ENCODE data around the gene COX19. TPM values are rescaled to one million over a fixed set of nuclear protein-coding genes. Genes with fewer than 3 reads are reported as not detected.

The COX19 gene
- total and polyA plus RNA-seq, 2 donors (not counting 1 experiment from before 2014, with no cell fraction given) = 4.3 to 11.7 TPM

- Histone ChIP-seq H3K36me3 (ENCODE audit: control insufficient read depth, insufficient read depth, low read length) (no peaks in the 10 kb centered on the region), H4K20me1 (ENCODE audit: control insufficient read depth, extremely low read depth, insufficient read depth, low read length) (no peaks in the 10 kb centered on the region), H2AFZ (ENCODE audit: low read length) (no peak overlapping the region), H3K4me1 (ENCODE audit: control insufficient read depth, extremely low read depth, insufficient read depth, low read length) (no peaks in the 10 kb centered on the region), H3K79me2 (ENCODE audit: control insufficient read depth, insufficient read depth, low read length) (no peaks in the 10 kb centered on the region), H3K4me3 (replicated peaks in 1 of 4; ENCODE audit: control extremely low read depth in 1 of 4, insufficient read depth in 1 of 4, low read depth in 3 of 4, low read length in 4 of 4) (no peak overlapping the region), H3K27ac (ENCODE audit: insufficient read depth, low read length) (no peak overlapping the region), H3K9ac (ENCODE audit: insufficient read depth, low read length) (no peak overlapping the region), H3K9me3 (ENCODE audit: control insufficient read depth, insufficient read depth, low read depth, low read length) (no peaks in the 10 kb centered on the region), H3K27me3 (ENCODE audit: control insufficient read depth, insufficient read depth, low read length) (no peaks in the 10 kb centered on the region), H3K4me2 (ENCODE audit: extremely low read depth, insufficient read depth, low read length) (no peak overlapping the region)
- DNase-seq (ENCODE audit: low read depth in 2 of 2) = no peak
- TF ChIP-seq CTCF (conservative IDR thresholded peaks at IDR 0.05 in 1 of 2, IDR thresholded peaks at IDR 0.05 in 1 of 2; ENCODE audit: low read depth in 1 of 2, low read length in 2 of 2) = no peak
- TF ChIP-seq EZH2 (IDR thresholded peaks at IDR 0.05; ENCODE audit: low read length, missing control alignments) = no peak
These were observed 37.4 kb downstream of the COX19 start for GRCh38 chr7:937856-938484.

- Histone ChIP-seq H3K9me3 (ENCODE audit: control insufficient read depth, insufficient read depth, low read depth, low read length) (no peaks in the 10 kb centered on the region), H3K9ac (ENCODE audit: insufficient read depth, low read length) (no peak overlapping the region), H3K27ac (ENCODE audit: insufficient read depth, low read length) (no peak overlapping the region), H3K27me3 (ENCODE audit: control insufficient read depth, insufficient read depth, low read length) (no peaks in the 10 kb centered on the region), H3K36me3 (ENCODE audit: control insufficient read depth, insufficient read depth, low read length) (no peaks in the 10 kb centered on the region), H3K4me3 (replicated peaks in 1 of 4; ENCODE audit: control extremely low read depth in 1 of 4, insufficient read depth in 1 of 4, low read depth in 3 of 4, low read length in 4 of 4) (no peak overlapping the region), H4K20me1 (ENCODE audit: control insufficient read depth, extremely low read depth, insufficient read depth, low read length) (no peaks in the 10 kb centered on the region), H3K4me2 (ENCODE audit: extremely low read depth, insufficient read depth, low read length) (no peak overlapping the region), H2AFZ (ENCODE audit: low read length) (no peak overlapping the region), H3K79me2 (ENCODE audit: control insufficient read depth, insufficient read depth, low read length) (no peaks in the 10 kb centered on the region), H3K4me1 (ENCODE audit: control insufficient read depth, extremely low read depth, insufficient read depth, low read length) (no peaks in the 10 kb centered on the region)
- DNase-seq (ENCODE audit: low read depth in 2 of 2) = peak; percentile 13 to 48
- TF ChIP-seq CTCF (conservative IDR thresholded peaks at IDR 0.05 in 1 of 2, IDR thresholded peaks at IDR 0.05 in 1 of 2; ENCODE audit: low read depth in 1 of 2, low read length in 2 of 2) = no peak
- no peak for TF ChIP-seq EZH2 (IDR thresholded peaks at IDR 0.05; ENCODE audit: low read length, missing control alignments)
These were observed 38.8 kb downstream of the COX19 start for GRCh38 chr7:936386-937054.

GRCh38 chr7:935874-936385 lies 39.4 kb downstream of the COX19 start:
- no peak for DNase-seq (ENCODE audit: low read depth in 2 of 2)

More at GRCh38 chr7:935874-936385, 39.4 kb downstream of the COX19 start:
- no peaks in the 10 kb centered on the region for H3K9me3 ChIP-seq (ENCODE audit: control insufficient read depth, insufficient read depth, low read depth, low read length)
- H3K36me3 ChIP-seq (ENCODE audit: control insufficient read depth, insufficient read depth, low read length) = no peaks in the 10 kb centered on the region
- H3K27ac ChIP-seq (ENCODE audit: insufficient read depth, low read length) = no peak overlapping the region
- no peaks in the 10 kb centered on the region for H3K27me3 ChIP-seq (ENCODE audit: control insufficient read depth, insufficient read depth, low read length)
- TF ChIP-seq CTCF (conservative IDR thresholded peaks at IDR 0.05 in 1 of 2, IDR thresholded peaks at IDR 0.05 in 1 of 2; ENCODE audit: low read depth in 1 of 2, low read length in 2 of 2) (no peak), EZH2 (IDR thresholded peaks at IDR 0.05; ENCODE audit: low read length, missing control alignments) (no peak)
- no peak overlapping the region for H2AFZ ChIP-seq (ENCODE audit: low read length)
- H3K9ac ChIP-seq (ENCODE audit: insufficient read depth, low read length) = no peak overlapping the region
- H3K4me2 ChIP-seq (ENCODE audit: extremely low read depth, insufficient read depth, low read length) = no peak overlapping the region
- H3K4me3 ChIP-seq (replicated peaks in 1 of 4; ENCODE audit: control extremely low read depth in 1 of 4, insufficient read depth in 1 of 4, low read depth in 3 of 4, low read length in 4 of 4) = no peak overlapping the region
- no peaks in the 10 kb centered on the region for H3K4me1 ChIP-seq (ENCODE audit: control insufficient read depth, extremely low read depth, insufficient read depth, low read length)
- H3K79me2 ChIP-seq (ENCODE audit: control insufficient read depth, insufficient read depth, low read length) = no peaks in the 10 kb centered on the region
- no peaks in the 10 kb centered on the region for H4K20me1 ChIP-seq (ENCODE audit: control insufficient read depth, extremely low read depth, insufficient read depth, low read length)

Data from fibroblast of lung (primary cell).